Renal pelvis (tissue), 4 donors: ENCODE data around the gene SENP6. TPM values are rescaled to one million over a fixed set of nuclear protein-coding genes. Genes with fewer than 3 reads are reported as not detected.

Source experiments
- DNase-seq: peaks from one replicate; pipeline ENCODE4 v3.0.0-alpha.2; 2013
- polyA plus RNA-seq, 3 donors: library from polyadenylated mRNA; unstranded; fragments of 120-200 nt; gene quantifications; one replicate each; pipeline ENCODE4 v1.2.1, GENCODE V29; 2013; ENCODE audit not compliant: insufficient read length in 3 of 3

Gene SENP6
- polyA plus RNA-seq, 3 donors = 105 to 147 (median 141) TPM

DNA sequence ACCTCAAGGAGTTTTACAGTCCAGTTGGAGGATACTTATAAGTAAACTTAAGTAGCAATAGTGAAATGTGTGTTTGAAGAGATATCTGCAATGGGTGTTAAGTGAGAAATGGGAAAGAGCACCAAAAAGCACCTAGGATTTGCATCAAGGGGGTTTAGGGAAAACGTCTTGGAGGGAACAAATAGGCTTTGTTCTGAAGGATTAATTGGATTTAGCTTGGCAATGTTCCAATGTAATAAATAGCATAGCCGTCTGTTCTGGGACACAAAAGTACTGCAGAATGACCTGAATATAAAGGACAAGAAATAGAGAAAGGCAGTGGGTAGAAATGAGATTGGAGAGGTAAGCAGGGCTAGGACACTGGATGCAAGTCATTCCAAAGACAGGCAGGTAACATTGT is 144.5 kb downstream of the SENP6 start:
- no peak for DNase-seq

DNA sequence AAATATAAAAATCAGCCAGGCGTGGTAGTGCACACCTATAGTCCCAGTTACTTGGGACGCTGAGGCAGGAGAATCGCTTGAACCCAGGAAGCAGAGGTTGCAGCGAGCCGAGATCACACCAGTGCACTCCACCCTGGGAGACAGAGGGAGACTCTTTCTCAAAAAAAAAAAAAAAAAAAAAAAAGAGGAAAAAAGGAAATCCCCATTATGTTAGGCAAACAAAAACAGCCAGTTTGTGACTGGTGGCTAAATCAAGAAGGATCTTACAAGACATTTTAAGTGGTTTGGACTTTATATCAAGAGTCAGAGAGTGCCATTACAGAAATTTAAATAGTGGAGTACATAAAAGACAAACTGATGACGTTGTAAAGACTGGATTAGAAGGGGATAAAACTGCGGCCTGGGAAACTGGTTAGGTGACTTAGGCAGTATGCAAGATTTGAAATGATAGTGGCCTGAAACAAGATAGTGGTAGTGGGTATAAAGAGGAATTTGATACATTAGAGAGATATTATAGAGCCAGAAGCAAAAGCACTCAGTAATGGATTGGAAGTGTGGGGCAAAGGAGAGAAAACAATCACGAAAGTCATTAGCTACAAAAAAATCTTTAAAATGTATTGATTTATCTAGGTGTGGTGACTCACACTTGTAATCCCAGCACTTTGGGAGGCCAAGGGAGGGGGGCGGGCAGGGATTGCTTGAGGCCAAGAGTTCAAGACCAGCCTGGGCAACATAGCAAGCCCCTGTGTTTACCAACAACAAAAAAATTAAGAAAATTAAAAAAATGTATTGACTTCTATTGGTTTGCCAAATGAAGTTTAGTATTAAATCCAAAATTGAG is 145.7 kb downstream of the SENP6 start:
- no peak for DNase-seq

DNA sequence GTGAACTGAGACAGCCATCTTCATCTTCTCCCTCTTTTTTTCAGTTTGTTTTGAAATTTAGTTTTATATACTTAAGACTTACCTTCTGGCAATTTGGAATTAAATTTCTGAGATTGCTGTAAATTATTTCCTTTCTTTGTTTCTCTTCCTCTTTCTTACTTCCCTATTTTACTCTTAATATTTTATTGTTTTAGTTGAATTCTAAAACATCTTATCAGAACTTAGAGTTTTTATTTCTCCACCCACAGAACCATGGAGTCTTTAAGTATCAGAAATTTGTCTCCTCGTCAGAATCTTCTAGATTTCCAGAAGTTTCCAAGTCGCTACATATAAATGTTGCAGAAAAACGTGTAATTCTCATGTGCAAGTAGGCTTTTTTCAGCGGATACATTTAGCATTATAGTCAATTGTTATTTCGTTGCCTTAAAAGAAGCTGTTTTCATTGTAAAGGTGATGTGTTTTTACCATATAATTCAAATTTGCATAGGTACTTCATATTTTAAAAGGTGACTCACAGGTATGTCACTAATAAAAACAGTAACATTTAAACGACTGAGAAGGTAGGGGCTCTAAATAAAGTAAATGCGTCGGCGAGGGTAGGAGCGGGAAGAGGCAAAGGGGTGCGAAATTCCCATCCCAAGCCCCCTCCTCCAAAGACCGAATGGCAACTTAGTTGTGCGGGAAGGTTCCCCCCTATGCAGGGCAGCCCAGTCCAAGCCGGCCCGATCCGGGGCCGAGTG is 146.5 kb downstream of the SENP6 start:
- DNase-seq = no peak

DNA sequence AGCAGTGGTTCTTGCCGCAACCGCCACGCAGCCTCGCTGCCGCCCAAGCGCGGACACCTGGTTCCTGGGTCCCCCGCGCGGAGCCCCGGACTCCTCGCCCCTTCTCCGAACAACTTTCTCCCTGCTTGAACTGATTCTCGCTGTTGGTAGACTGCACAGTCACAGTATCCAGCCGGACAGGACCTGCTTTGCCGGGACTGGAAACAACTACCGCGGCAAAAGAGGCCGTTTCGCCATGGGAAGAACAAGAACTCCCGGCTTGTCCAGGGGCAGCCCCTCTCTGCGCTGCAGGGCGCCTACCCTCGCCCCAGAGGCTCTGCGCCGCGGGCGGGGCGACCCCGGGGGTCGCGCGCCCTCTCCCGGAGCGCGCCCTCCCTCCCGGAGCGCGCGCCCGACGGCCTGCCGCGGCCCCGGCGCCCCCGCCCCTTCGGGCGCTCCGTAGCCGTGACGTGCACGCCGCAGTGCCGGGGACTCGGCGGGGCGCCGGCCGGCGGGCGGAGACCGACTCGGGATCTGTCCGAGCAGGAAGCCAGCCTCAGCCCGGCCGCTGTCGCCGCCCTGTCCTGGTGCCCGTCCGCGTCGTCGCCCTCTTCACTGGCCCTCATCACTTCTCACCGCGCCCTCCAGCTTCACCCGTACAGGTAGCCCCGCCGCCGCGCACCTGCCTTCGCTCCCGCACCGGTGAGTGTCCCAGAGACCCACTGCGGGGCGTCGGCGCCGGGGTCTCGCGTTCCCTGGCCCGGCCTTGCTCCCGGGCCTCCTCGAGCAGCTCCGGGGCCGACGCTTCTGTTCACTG is 147.3 kb downstream of the SENP6 start, which contains the start of gene MYO6:
Gene MYO6, plus strand, starts transcription at position 497 of the 796 bp plus-strand sequence. CDS start 68,309 bp downstream, outside the sequence.
- DNase-seq = peak; percentile 56

DNA sequence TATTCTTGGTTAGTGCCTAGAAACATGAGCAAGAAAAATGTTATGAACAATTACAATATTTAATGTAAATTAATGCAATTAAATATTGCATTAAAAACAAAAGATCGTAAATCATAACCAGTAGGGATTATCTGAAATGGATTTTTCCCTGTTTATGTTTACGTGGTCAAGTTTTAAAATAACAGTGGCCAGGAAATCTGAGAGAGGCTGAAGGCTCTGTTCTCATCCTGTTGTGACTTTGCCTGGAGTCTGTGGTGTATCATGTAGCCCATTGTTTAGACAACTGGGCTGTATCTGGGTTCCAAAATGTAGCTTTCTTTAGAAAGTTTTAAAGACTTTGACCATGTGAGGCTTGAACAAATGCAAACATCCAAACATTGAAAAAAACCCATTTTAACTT is 149.8 kb downstream of the SENP6 start:
- no peak for DNase-seq

DNA sequence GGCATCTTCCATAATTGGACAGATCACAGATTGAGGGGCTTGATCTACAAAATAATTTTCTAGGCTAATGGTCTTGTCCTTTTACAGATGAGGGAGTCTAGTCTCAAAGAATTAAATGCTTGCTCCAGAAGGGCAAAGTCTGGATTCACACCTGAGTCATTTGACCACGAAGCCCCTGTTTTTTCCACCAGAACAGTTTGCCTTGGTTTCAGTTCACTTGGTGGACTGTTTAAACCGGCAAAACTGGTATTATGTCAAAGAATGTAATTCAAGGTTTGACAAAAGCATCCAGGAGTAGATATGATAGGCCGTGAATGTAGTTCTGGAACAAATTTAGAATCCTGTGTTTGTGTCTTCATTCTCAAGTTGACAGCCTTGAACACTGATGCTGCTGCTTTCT is 150.7 kb downstream of the SENP6 start:
- DNase-seq = no peak

DNA sequence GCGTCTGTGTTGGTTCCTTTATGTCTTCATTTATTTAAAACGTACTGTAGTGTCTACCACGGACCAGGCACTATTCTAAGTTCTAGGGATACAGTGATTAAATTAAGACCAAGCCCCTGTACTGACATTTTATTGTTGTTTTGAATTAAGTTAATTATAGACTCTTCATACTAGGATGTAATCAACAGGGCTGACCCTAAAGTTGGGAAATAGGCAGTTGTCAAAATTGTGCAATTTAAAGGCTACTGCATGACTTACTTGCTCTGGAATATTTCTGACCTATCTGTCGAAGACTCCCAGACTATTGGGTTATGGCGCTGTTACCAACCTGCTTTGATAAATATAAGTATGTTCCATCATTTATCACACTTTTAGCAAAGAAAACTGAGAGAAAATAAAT is 154.0 kb downstream of the SENP6 start:
- no peak for DNase-seq

DNA sequence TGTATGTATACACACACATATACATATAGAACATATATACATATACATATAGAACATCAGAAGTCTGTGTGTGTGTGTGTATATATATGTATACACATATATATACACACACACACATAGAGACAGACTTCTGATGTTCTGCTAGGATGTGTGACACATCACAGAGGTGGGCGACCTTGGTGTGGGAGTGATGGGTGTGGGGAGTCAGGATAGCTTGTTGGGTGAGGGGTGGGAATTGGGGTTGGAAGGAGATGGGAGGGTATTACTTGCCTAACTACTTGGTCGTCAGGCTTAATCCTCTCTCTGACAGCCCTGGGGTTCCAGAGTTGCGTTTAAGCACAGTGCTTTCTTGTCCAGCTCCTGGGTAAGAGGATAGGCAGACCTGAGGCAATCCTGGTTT is 155.6 kb downstream of the SENP6 start:
- DNase-seq = no peak

DNA sequence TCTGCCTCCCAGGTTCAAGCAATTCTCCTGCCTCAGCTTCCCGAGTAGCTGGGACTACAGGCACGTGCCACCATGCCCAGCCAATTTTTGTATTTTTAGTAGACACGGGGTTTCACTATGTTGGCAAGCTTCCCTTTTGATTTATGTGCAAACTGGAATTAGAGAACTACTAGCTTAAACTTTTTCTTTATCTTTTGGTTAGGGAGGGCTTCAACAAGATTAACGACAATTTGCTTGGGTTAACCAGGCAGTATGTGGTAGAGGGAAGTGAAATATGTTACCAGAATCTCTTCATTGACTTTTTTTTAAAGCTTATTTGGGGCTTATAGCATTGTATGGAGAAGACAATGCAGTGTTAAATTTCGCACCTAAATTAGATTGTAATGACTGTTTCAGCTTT is 156.4 kb downstream of the SENP6 start:
- no peak for DNase-seq

DNA sequence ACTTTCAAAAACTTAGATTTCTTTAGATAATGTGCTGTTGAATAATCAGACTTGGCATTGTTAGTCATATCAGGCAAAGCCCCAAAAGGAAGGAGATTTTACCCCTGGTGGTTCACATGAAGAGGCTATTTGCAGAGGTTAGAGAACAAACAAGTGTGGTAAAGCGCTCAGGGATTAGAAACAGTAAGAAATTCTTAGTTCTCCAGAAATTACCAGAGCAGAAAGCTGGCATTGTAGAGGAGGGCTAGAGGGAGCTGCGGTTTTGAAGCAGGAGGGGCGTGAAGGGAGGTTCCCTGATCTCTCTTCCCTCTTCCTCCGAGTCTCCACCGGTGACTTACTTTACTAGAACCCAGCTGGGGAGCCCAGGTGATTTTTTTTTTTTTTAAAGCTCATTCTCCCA is 157.5 kb downstream of the SENP6 start:
- DNase-seq = no peak

DNA sequence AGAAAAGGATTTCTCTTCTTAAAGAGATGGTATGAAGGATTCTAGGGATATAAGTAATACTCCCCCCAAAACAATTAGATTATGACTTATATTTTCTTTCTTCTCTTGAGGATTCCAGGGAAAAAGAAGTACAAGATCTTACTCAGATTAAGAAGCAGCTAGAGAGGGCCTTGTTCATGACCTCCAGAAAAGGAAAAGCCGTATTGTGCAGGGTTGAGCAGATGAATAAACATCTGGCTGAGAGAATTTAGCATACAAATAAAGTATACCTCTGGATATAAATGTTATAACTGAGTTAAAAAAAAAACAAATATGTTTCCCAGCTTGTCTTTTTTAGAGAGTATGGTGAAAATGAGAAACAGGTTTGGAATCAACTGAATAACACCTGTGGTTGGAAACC is 158.6 kb downstream of the SENP6 start:
- DNase-seq = no peak

DNA sequence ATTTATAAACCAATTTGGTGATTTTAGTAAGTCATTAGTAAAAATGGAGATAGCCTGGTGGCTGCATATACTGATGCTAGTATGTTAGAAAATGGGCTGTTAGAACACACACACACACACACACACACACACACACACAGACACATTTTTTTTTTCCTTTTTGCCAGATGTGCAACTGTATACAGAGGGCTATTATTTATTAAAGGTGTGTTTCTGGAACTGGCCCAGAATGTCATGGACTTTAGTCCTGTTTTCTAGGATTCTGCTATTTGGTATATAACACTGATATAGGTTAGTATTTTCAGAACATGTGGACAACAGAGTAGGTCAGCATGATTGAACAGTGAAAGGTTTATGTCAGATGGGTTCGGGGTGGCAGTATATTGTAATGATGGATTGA is 159.8 kb downstream of the SENP6 start:
- no peak for DNase-seq

DNA sequence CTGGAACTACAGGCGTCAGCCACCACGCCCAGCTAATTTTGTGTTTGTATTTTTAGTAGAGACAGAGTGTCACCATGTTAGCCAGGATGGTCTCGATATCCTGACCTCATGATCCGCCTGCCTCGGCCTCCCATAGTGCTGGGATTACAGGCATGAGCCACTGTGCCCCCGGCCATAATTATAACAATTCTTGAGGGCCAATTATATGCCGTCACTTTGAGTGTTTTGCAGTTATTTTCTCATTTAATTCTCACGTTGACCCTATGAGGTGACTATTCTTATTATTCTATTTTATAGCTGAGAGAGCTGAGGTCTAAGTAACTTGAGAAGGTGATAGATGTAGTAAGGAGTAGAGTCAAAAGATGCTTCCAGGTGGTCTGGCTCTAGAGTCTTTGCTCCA is 160.4 kb downstream of the SENP6 start:
- no peak for DNase-seq

DNA sequence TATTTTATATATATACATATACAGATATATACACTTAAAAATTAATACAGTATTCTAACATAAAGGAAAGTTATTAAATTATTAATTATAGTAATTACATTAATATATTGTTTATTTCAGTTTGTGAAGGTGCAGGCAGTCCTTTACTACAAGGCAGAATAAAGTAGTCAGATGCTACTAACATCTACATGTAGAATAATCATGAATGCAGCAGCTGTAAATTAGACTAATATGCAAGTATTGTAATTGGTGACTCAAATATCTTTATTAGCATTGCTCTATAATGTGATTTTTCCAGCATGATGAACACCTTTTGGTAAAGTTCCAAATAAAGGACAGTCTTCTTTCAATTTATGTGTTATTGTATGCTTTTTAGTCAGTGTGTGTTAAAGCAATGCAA is 164.7 kb downstream of the SENP6 start:
- no peak for DNase-seq

Other genes starting within 250 kb of the SENP6 start
- gene FILIP1, start 108.1 kb upstream of the SENP6 start, polyA plus RNA-seq = 1 to 10 TPM; 2.0 to 2.9 (median 2.2) TPM
- gene MYO6, start 147.4 kb downstream of the SENP6 start, polyA plus RNA-seq = 100 to 1,000 TPM in 2 of 3 donors, 10 to 100 TPM in 1; 94.4 to 119 (median 107) TPM